Endothelial cell of umbilical vein (primary cell): ENCODE data around the gene HAUS6.

Experiments
- CTCF ChIP-seq, 2 donors: IDR thresholded peaks; 1 replicate in 1 of 2; 2 replicates in 1 of 2; pipeline ENCODE4 v1.5.1; 2011; ENCODE audit warnings: low read length in 2 of 2, mild to moderate bottlenecking in 2 of 2, moderate library complexity in 2 of 2, control low read depth in 1 of 2, inconsistent platforms in 1 of 2, low read depth in 1 of 2; ENCODE audit not compliant: insufficient read depth in 1 of 2; ENCODE audit errors: extremely low read depth in 1 of 2
- EZH2 ChIP-seq: IDR thresholded peaks from 2 replicates; pipeline ENCODE4 v1.6.1; 2012; ENCODE audit warnings: borderline replicate concordance, low read depth, mild to moderate bottlenecking, moderate library complexity, low read length, inconsistent platforms; ENCODE audit not compliant: severe bottlenecking
- POLR2A ChIP-seq: IDR thresholded peaks from 2 replicates; pipeline ENCODE4 v1.6.1; 2012; ENCODE audit warnings: low read depth, mild to moderate bottlenecking, control low read depth, low read length
- POLR2AphosphoS5 ChIP-seq: IDR thresholded peaks from 2 replicates; pipeline ENCODE4 v1.6.1; 2012; ENCODE audit warnings: low read depth, mild to moderate bottlenecking, control low read depth, low read length, moderate library complexity; ENCODE audit not compliant: insufficient read depth

- TF ChIP-seq CTCF (IDR thresholded peaks at IDR 0.05; ENCODE audit: extremely low read depth in 1 of 2, insufficient read depth in 1 of 2, low read depth in 1 of 2, low read length in 2 of 2): no peak
- no peak for TF ChIP-seq POLR2A
- no peak for TF ChIP-seq POLR2AphosphoS5
- TF ChIP-seq EZH2: no peak
These were observed 79.6 kb downstream of the HAUS6 start for GRCh38 chr9:19023078-19023477.
